Measurements from ENCODE around the gene TRIO. TPM values are rescaled to one million over a fixed set of nuclear protein-coding genes. Genes with fewer than 3 reads are reported as not detected.

The TRIO gene
- total and polyA plus RNA-seq, 4 donors = 23.8 to 243 (median 110) TPM

DNA sequence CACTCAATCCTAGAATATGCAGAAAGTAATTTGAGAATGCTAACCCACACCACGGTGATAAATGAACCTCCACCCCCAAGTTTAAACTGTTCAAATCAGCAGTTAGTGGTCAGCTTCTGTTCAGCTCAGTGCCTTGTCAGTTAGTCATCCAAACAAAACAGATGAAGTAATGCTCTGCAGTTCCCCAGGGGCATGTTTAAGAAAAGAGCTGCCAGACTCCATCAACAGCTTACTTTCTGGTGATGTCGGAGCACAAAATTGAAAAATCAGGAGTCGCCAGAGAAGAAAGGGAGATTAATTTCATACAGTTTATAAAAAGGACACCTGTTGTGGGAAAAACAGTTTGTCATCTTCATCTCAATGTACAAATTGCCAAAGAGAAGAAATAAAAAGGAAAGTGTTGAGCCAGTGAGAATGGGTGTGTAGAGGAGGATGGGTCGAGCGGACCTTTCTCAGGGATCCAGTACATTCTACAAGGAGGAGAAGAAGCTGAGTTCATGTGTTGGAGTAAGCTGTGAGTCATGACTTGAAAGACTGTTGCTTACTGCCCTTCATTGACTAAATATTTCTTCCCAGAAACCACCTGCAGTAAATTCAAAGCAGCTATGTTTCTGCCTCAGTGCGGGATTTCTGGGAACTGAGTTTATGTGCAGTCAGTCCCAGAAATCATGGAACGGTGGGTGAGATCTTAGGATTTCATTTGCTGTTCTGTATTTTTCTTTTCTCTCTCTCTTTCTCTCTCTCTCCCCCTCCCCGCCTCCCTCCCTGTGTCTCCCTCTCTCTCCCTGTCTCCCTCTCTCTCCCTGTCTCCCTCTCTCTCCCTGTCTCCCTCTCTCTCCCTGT is 13.7 kb downstream of the TRIO start:
- Histone ChIP-seq H3K27me3 (ENCODE audit: control insufficient read depth in 3 of 3, insufficient read depth in 3 of 3, low read length in 2 of 3) (peaks cover 0 to 4% (median 0%) of the 10 kb centered on the region in 3 donors), H3K36me3 (ENCODE audit: control insufficient read depth in 4 of 4, insufficient read depth in 4 of 4, low read length in 4 of 4) (peaks cover 0 to 1% (median 0%) of the 10 kb centered on the region in 4 donors), H3K27ac (ENCODE audit: low read depth in 1 of 2, low read length in 1 of 2) (peak overlapping the region in 1 of 2 donors; percentile 59), H3K4me1 (ENCODE audit: control insufficient read depth in 5 of 5, insufficient read depth in 5 of 5, low read length in 5 of 5) (peaks cover 21 to 58% (median 25%) of the 10 kb centered on the region in 5 donors), H3K9ac (ENCODE audit: insufficient read depth in 1 of 2, low read length in 2 of 2) (no peak overlapping the region), H3K4me3 (no peak overlapping the region), H3K9me3 (ENCODE audit: control insufficient read depth in 4 of 4, insufficient read depth in 3 of 4, low read length in 3 of 4) (no peaks in the 10 kb centered on the region)
- TF ChIP-seq, protein P1, sequence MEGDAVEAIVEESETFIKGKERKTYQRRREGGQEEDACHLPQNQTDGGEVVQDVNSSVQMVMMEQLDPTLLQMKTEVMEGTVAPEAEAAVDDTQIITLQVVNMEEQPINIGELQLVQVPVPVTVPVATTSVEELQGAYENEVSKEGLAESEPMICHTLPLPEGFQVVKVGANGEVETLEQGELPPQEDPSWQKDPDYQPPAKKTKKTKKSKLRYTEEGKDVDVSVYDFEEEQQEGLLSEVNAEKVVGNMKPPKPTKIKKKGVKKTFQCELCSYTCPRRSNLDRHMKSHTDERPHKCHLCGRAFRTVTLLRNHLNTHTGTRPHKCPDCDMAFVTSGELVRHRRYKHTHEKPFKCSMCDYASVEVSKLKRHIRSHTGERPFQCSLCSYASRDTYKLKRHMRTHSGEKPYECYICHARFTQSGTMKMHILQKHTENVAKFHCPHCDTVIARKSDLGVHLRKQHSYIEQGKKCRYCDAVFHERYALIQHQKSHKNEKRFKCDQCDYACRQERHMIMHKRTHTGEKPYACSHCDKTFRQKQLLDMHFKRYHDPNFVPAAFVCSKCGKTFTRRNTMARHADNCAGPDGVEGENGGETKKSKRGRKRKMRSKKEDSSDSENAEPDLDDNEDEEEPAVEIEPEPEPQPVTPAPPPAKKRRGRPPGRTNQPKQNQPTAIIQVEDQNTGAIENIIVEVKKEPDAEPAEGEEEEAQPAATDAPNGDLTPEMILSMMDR (IDR thresholded peaks at IDR 0.05; ENCODE audit: control extremely low read depth, extremely low read depth) = no peak
- no peak for DNase-seq
- 66 to 67% methylated on average over 8 of the region's 8 CpGs for WGBS, 2 donors
- peak; percentile 69 for ATAC-seq (ENCODE audit: insufficient read depth, low FRiP score)

DNA sequence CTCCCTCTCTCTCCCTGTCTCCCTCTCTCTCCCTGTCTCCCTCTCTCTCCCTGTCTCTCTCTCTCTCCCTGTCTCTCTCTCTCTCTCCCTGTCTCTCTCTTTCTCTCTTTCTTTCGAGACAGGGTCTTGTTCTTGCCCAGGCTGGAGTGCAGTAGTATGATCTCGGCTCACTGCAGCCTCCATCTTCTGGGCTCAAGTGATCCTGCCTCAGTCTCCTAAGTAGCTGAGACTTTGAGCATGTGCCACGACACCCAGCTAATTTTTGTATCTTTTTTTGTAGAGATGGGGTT is 14.3 kb downstream of the TRIO start:
- TF ChIP-seq, protein P1 (IDR thresholded peaks at IDR 0.05; ENCODE audit: control extremely low read depth, extremely low read depth) = no peak
- Histone ChIP-seq H3K36me3 (ENCODE audit: control insufficient read depth in 4 of 4, insufficient read depth in 4 of 4, low read length in 4 of 4) (peaks cover 0 to 1% (median 0%) of the 10 kb centered on the region in 4 donors), H3K4me3 (no peak overlapping the region), H3K9me3 (ENCODE audit: control insufficient read depth in 4 of 4, insufficient read depth in 3 of 4, low read length in 3 of 4) (no peaks in the 10 kb centered on the region), H3K9ac (ENCODE audit: insufficient read depth in 1 of 2, low read length in 2 of 2) (no peak overlapping the region), H3K4me1 (ENCODE audit: control insufficient read depth in 5 of 5, insufficient read depth in 5 of 5, low read length in 5 of 5) (peaks cover 21 to 62% (median 26%) of the 10 kb centered on the region in 5 donors), H3K27me3 (ENCODE audit: control insufficient read depth in 3 of 3, insufficient read depth in 3 of 3, low read length in 2 of 3) (peaks cover 0 to 4% (median 0%) of the 10 kb centered on the region in 3 donors), H3K27ac (ENCODE audit: low read depth in 1 of 2, low read length in 1 of 2) (peak overlapping the region in 1 of 2 donors; percentile 30)
- 89 to 98% methylated on average over 3 of the region's 3 CpGs for WGBS, 2 donors
- ATAC-seq (ENCODE audit: insufficient read depth, low FRiP score) (no peak), DNase-seq (no peak)

DNA sequence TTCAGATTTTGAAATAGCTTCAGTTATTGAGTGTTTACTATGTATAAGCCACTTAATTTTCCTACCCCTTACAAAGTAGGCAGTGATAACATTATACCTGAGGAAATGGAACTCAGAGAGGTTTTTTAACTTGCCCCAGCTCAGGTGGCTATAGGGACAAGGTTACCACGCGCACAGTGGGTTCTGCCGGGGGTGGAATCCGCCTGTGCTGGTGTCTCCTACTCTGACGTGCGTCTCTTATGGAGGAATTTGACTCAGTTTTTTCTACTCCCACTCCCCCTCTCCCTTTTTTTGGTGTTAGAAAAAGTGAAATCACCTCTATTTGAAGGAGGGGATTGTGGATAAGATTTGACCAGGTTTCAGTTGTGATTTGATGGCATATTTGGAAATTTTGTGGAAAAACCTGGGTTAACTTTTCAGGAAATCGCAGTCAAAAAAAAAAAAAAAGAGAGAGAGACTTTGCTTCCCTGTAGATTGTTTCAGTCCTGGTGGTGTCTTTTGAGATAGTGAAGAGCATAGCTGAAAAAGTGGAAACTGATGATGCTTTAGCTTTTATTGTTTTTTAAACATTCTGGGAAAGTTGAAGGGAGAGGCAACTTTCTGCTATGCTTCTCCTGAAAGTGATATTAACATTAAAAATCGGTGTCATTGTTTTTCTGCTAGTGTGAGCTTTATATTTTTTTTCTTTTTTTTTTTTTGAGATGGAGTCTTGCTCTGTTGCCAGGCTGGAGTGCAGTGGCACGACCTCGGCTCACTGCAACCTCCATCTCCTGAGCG is 15.9 kb downstream of the TRIO start:
- peaks cover 11 to 50% (median 16%) of the 10 kb centered on the region in 5 donors for H3K4me1 ChIP-seq (ENCODE audit: control insufficient read depth in 5 of 5, insufficient read depth in 5 of 5, low read length in 5 of 5)
- TF ChIP-seq, protein P1 (IDR thresholded peaks at IDR 0.05; ENCODE audit: control extremely low read depth, extremely low read depth) = no peak
- no peak overlapping the region for H3K27ac ChIP-seq (ENCODE audit: low read depth in 1 of 2, low read length in 1 of 2)

More for the DNA sequence above, 15.9 kb downstream of the TRIO start:
- Histone ChIP-seq H3K9ac (ENCODE audit: insufficient read depth in 1 of 2, low read length in 2 of 2) (no peak overlapping the region), H3K4me3 (no peak overlapping the region), H3K27me3 (ENCODE audit: control insufficient read depth in 3 of 3, insufficient read depth in 3 of 3, low read length in 2 of 3) (peaks cover 0 to 4% (median 0%) of the 10 kb centered on the region in 3 donors), H3K9me3 (ENCODE audit: control insufficient read depth in 4 of 4, insufficient read depth in 3 of 4, low read length in 3 of 4) (peaks cover 0 to 2% (median 0%) of the 10 kb centered on the region in 4 donors), H3K36me3 (ENCODE audit: control insufficient read depth in 4 of 4, insufficient read depth in 4 of 4, low read length in 4 of 4) (no peaks in the 10 kb centered on the region)
- ATAC-seq (ENCODE audit: insufficient read depth, low FRiP score) (no peak), DNase-seq (no peak)
- WGBS, 2 donors = 89 to 95% methylated on average over 11 of the region's 11 CpGs

All from lung (tissue), 12 donors.